Peyer's patch (tissue), 4 donors: ENCODE measurements around the gene KATNA1. TPM values are rescaled to one million over a fixed set of nuclear protein-coding genes. Genes with fewer than 3 reads are reported as not detected.

Source experiments
- DNase-seq, 3 donors: peaks; one replicate each; pipeline ENCODE4 v3.0.0-alpha.2; 2017 to 2019
- H3K27ac ChIP-seq, 4 donors: fragments of 200-600 bp; sonication (generic); one replicate each; pipeline ENCODE4 v1.5.1; 2016 to 2019
- H3K27me3 ChIP-seq, 2 donors: fragments of 200-600 bp; sonication (generic); one replicate each; pipeline ENCODE4 v1.5.1; 2019
- H3K36me3 ChIP-seq, 3 donors: fragments of 200-600 bp; sonication (generic); one replicate each; pipeline ENCODE4 v1.5.1; 2016 to 2019
- H3K4me1 ChIP-seq, 4 donors: fragments of 200-600 bp; sonication (generic); one replicate each; pipeline ENCODE4 v1.5.1; 2016 to 2019
- H3K4me3 ChIP-seq, 4 donors: fragments of 200-600 bp; sonication (generic); 1 replicate in 3 of 4; 2 replicates in 1 of 4; pipeline ENCODE4 v1.5.1; 2016 to 2019; ENCODE audit warnings: mild to moderate bottlenecking in 1 of 4
- H3K9me3 ChIP-seq, 4 donors: fragments of 200-600 bp; sonication (generic); one replicate each; pipeline ENCODE4 v1.5.1; 2016 to 2019; ENCODE audit warnings: mild to moderate bottlenecking in 1 of 4
- CTCF ChIP-seq, 6 experiments: fragments of 450-650 bp in 4 of 6; fragments of 200-600 bp in 2 of 6; sonication (generic) in 1 of 6; IDR thresholded peaks; one replicate each; pipeline ENCODE4 v1.5.1; 2017 to 2019; ENCODE audit warnings: antibody characterized with exemption in 6 of 6, mild to moderate bottlenecking in 3 of 6, moderate library complexity in 1 of 6
- POLR2A ChIP-seq, 2 donors: fragments of 450-650 bp; IDR thresholded peaks; one replicate each; pipeline ENCODE4 v1.5.1; 2017; ENCODE audit warnings: antibody characterized with exemption in 2 of 2, mild to moderate bottlenecking in 2 of 2, moderate library complexity in 2 of 2
- small RNA-seq, 2 donors: library from RNA; depleted of rRNA; stranded (forward); fragments of <200 nt; gene quantifications; one replicate each; pipeline ENCODE3, GENCODE V24; 2016
- total RNA-seq, 4 donors: library from RNA; depleted of rRNA; stranded (reverse); fragments of >200 nt; gene quantifications; one replicate each; pipeline ENCODE4 v1.1.0, GENCODE V29; 2016

The KATNA1 gene
- total RNA-seq, 4 donors from 2014 or later = 10.3 to 33.8 (median 15.0) TPM

GRCh38 chr6:149558029-149558428 is 90.5 kb downstream of the KATNA1 start:
- TF ChIP-seq POLR2A (IDR thresholded peaks at IDR 0.05) (no peak), CTCF (IDR thresholded peaks at IDR 0.05) (no peak)
- H3K36me3 ChIP-seq = no peaks in the 10 kb centered on the region
- no peaks in the 10 kb centered on the region for H3K9me3 ChIP-seq
- no peak for DNase-seq
- no peak overlapping the region for H3K27ac ChIP-seq
- H3K4me3 ChIP-seq = no peak overlapping the region
- no peaks in the 10 kb centered on the region for H3K4me1 ChIP-seq
- no peaks in the 10 kb centered on the region for H3K27me3 ChIP-seq

- DNase-seq = no peak
- Histone ChIP-seq H3K36me3 (no peaks in the 10 kb centered on the region), H3K9me3 (no peaks in the 10 kb centered on the region), H3K4me3 (no peak overlapping the region), H3K4me1 (no peaks in the 10 kb centered on the region), H3K27ac (no peak overlapping the region), H3K27me3 (no peaks in the 10 kb centered on the region)
- TF ChIP-seq CTCF (IDR thresholded peaks at IDR 0.05) (no peak), POLR2A (IDR thresholded peaks at IDR 0.05) (no peak)
Observed at GRCh38 chr6:149551920-149552319, 96.6 kb downstream of the KATNA1 start.

- peaks cover 0 to 27% (median 4%) of the 10 kb centered on the region in 4 donors for H3K4me1 ChIP-seq
- peak within 1 kb of the TSS; percentile 90 to 98 (median 92) for H3K27ac ChIP-seq
- peaks cover 0 to 1% (median 0%) of the 10 kb centered on the region in 3 donors for H3K36me3 ChIP-seq
- H3K9me3 ChIP-seq = no peaks in the 10 kb centered on the region
- TF ChIP-seq POLR2A (IDR thresholded peaks at IDR 0.05) = peak; percentile 76 to 81
- peak; percentile 43 to 94 (median 89) for TF ChIP-seq CTCF (IDR thresholded peaks at IDR 0.05)
- H3K27me3 ChIP-seq = no peaks in the 10 kb centered on the region
- DNase-seq = peak; percentile 91 to 98 (median 97)
- peak within 1 kb of the TSS; percentile 67 to 95 (median 90) for H3K4me3 ChIP-seq
Observed at GRCh38 chr6:149545754-149546471, 102.6 kb downstream of the KATNA1 start, which contains the start of gene PPIL4. Gene PPIL4, minus strand, starts transcription at chr6:149546043. Its CDS starts 38 bp downstream, at chr6:149546005.

GRCh38 chr6:149545258-149545753 is 103.2 kb downstream of the KATNA1 start:
- peak overlapping the region; percentile 67 to 95 (median 90) for H3K4me3 ChIP-seq
- H3K9me3 ChIP-seq = no peaks in the 10 kb centered on the region
- H3K27ac ChIP-seq = peak overlapping the region; percentile 90 to 98 (median 92)
- TF ChIP-seq CTCF (IDR thresholded peaks at IDR 0.05) (no peak), POLR2A (IDR thresholded peaks at IDR 0.05) (no peak)
- peaks cover 0 to 8% (median 0%) of the 10 kb centered on the region in 3 donors for H3K36me3 ChIP-seq
- H3K4me1 ChIP-seq = peaks cover 0 to 27% (median 4%) of the 10 kb centered on the region in 4 donors
- no peaks in the 10 kb centered on the region for H3K27me3 ChIP-seq
- DNase-seq = peak in 2 of 3 donors; percentile 47 to 52

Small RNA genes within 50 kb of the gene (small RNA-seq; reads per million reads assigned to genes)
- 0 reads per million in 2 donors for gene RF00019
- gene RF00410 = 0 reads per million in 2 donors

Other genes with a start within 250 kb of the KATNA1 start
- 1 to 10 TPM in 3 of 4 donors, not detected in 1; 5.1 to 8.2 (median 7.0) TPM for gene SUMO4, start 248.5 kb downstream of the KATNA1 start, total RNA-seq
- 10 to 100 TPM in 3 of 4 donors, 1 to 10 TPM in 1; 7.8 to 32.2 (median 18.5) TPM for gene ZC3H12D, start 163.7 kb downstream of the KATNA1 start, total RNA-seq
- gene PPIL4, start 102.7 kb downstream of the KATNA1 start, total RNA-seq = 10 to 100 TPM; 15.8 to 28.9 (median 20.5) TPM
- gene GINM1, start 82.3 kb downstream of the KATNA1 start, total RNA-seq = 10 to 100 TPM; 23.1 to 36.6 (median 26.7) TPM
- gene LATS1, start 69.4 kb upstream of the KATNA1 start, total RNA-seq = 10 to 100 TPM; 21.8 to 38.8 (median 29.7) TPM
- 10 to 100 TPM; 16.1 to 64.4 (median 16.3) TPM for gene NUP43, start 97.8 kb upstream of the KATNA1 start, total RNA-seq
- 10 to 100 TPM; 39.4 to 52.0 (median 44.9) TPM for gene PCMT1, start 101.0 kb upstream of the KATNA1 start, total RNA-seq
- gene LRP11, start 215.6 kb upstream of the KATNA1 start, total RNA-seq = 10 to 100 TPM in 2 of 4 donors, 1 to 10 TPM in 2; 3.7 to 14.6 (median 11.0) TPM
- gene RAET1E, start 249.4 kb upstream of the KATNA1 start, total RNA-seq = not detected